Measurements from ENCODE around the gene DIABLO.
"Not testable (repeated sequence)": the region's sequence is repeated elsewhere in the genome, so short reads cannot be mapped to it uniquely, and the experiment has no call there.

Gene DIABLO

DNA sequence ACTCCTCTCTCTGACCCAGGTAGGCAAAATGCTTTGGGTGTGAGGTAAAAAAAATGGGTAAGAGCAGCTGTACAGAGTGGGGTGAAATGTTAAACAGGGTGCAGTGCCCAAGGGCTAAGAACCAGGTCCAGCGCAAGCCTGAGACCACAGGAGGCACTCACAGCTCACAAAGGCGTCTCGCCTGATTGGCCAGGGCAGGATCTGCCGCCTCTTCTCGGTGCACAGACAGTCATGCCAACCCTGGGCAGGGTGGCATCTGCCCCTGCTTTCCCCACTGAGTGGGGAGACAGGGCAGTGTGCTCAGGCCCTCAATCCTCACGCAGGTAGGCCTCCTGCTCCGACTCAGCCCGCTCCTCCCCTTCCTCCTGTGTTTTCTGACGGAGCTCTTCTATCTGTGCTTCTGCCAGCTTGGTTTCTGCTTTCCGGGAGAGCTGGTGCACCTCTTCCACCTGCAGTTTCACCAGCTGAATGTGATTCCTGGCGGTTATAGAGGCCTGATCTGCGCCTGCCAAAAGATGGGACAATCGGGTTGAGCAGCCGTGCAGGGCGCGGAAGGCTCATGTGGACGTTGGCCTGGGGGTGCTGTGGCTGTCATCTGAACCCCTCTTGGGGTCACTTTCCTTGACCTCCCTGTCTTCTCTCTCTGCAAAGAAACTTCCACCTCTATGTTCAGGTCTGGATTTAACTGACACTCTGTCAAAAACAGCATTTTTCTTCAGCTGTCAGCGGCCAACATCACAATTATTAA, 17.6 kb downstream of the DIABLO start:
- no peak for DNase-seq

DNA sequence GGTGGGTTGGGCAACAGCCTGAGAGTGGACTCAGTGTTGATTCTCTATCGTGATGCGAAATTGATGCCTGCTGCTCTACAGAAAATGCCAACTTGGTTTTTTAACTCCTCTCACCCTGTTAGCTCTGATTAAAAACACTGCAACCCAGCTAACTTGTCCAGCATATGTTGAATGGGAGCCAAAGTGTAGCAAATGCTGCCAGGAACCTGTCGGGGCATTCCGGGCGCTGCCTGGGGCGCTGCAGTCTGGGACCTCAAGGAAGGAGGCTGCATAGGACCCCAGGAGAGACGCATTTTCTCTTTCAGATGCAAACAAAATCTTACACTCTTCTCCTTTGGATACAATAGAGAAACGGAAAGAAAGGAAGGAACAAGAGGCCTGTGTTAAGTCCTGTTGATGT, 18.5 kb downstream of the DIABLO start:
- no peak for DNase-seq

DNA sequence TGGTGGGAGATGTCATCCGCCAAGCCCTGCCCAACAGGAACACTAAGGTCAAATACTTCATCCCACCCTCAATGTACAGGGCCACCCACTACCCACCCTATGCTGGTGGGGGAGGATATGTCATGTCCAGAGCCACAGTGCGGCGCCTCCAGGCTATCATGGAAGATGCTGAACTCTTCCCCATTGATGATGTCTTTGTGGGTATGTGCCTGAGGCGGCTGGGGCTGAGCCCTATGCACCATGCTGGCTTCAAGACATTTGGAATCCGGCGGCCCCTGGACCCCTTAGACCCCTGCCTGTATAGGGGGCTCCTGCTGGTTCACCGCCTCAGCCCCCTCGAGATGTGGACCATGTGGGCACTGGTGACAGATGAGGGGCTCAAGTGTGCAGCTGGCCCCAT, 18.9 kb downstream of the DIABLO start:
- no peak for DNase-seq

DNA sequence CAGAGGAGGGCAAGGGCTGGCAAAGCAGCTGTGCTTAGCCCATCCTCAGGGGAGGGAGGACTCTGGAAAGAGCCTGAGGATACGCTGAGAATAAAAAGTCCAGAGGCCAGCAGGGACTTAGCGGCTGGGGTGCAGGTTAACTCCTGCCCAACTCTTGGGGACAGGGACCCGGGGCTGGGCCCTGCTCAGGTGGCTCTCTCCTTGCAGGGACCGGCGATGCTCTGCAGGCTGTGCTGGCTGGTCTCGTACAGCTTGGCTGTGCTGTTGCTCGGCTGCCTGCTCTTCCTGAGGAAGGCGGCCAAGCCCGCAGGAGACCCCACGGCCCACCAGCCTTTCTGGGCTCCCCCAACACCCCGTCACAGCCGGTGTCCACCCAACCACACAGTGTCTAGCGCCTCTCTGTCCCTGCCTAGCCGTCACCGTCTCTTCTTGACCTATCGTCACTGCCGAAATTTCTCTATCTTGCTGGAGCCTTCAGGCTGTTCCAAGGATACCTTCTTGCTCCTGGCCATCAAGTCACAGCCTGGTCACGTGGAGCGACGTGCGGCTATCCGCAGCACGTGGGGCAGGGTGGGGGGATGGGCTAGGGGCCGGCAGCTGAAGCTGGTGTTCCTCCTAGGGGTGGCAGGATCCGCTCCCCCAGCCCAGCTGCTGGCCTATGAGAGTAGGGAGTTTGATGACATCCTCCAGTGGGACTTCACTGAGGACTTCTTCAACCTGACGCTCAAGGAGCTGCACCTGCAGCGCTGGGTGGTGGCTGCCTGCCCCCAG, 19.6 kb downstream of the DIABLO start:
- no peak for DNase-seq

GRCh38 chr12:122205053-122205925, 20.6 kb downstream of the DIABLO start:
- no peak for DNase-seq

- DNase-seq = no peak
These were observed 21.4 kb downstream of the DIABLO start for GRCh38 chr12:122204167-122205052.

- peak; percentile 78 for DNase-seq
These were observed 22.3 kb downstream of the DIABLO start, which contains the start of gene B3GNT4 for GRCh38 chr12:122203301-122204166. Gene B3GNT4, plus strand, starts transcription at chr12:122203709. Its CDS starts 910 bp downstream, at chr12:122204619.

- not testable (repeated sequence) for DNase-seq
These were observed 23.0 kb downstream of the DIABLO start for GRCh38 chr12:122202811-122203210.

DNA sequence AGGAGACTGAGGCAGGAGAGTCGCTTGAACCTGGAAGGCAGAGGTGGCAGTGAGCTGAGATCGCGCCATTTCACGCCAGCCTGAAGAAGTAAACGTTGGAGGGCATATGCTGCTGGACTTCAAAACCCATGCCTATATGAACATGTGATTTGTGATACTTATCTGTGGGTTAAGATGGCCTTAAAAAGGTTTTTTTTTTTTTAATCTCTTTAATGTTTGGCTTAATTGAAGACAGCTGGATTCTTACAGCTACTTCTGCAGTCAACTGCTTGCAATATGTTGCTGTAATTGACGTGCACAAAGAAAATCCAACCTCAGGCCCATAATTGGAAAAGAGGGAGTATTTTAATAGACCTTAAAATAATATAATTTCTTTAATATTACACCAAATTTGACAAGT, 23.8 kb downstream of the DIABLO start:
- DNase-seq = no peak

DNA sequence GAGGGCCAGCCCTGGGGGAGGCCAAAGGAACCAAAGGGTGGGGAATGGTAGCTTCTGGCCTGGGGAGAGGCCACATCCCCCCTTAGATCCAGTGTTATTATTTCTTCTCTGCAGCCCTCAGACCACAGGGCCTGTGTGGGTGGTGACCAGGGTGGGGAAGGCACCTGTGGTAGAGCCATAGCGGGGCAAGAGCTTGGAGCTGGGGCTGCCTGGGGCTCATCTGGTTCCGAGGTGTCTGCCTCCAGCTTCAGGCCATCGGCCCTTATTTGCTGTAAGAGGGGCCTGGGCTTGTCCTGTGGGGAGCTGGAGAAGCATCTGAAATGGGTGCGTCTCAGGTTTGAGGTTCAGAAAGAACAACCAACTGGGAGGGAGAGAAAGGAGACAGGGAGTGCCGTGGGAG, 24.5 kb downstream of the DIABLO start:
- no peak for DNase-seq

- no peak for DNase-seq
These were observed 25.2 kb downstream of the DIABLO start for GRCh38 chr12:122200541-122201175.

DNA sequence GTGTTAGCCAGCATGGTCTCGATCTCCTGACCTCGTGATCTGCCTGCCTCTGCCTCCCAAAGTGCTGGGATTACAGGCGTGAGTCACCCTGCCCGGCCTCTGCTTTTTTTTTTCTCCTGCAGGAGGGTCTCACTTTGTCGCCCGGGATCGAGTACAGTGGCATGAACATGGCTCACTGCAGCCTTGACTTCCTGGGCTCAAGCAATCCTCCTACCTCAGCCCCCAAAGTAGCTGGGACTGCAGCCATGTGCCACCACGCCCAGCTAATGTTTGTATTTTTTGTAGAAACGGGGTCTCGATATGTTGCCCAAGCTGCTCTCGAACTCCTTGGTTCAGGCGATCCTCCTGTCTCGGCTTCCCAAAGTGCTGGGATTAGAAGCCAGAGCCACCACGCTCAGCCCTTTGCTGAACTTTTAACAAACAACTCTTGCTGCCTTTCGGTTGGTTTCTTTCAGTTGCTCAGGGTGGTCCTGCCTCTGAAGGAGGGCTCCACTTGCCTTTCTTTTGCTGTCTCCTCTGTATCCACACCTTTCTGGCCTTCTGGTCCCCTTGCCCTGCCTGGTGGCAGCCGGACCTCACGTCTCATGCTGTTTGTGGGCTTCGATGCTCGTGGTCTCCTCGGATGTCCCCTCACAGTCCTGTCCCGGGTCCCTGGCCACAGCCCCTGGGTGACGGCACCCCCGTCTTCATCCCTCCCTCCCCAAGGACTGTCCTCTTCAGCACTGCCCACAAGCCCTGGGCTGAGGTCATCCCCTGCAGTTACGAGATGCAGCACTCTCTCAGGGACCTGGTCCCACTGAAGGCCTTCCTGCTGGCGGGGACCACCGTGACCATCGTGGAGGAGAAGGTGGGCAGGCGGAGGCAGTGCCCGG, 26.1 kb downstream of the DIABLO start:
- no peak for DNase-seq

DNA sequence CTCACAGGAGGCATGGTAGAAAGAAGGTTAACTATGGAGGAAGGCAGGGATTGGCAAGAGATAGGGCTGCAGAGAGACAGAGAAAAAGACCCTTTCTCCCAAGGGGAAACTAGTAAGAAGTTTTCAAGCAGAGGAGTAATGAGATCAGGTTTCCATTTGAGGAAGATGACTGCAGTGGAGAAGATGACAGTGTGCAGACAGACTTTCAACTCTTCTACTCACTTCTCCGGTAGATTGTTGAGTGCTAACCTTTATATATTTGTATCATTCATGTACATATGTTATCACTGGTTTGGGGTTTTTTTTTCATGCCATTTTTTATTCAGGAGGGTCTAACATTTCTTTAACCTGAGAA, 28.3 kb downstream of the DIABLO start:
- no peak for DNase-seq

DNA sequence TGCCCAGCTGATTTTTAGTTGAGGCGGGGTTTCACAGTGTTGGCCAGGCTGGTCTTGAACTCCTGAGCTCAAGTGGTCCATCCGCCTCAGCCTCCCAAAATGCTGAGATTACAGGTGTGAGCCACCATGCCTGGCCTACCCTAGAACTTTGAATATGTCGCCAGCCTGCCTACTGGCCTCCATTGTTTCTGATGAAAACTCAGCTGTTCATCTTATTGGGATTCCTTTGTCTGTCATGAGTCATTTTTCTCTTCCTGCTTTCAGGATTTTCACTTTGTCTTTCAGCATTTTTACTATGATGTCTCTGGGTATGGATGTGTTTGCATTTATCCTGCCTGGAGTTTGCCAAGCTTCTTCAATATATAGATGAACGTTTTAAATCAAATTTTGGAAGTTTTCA, 30.4 kb downstream of the DIABLO start:
- no peak for DNase-seq

DNA sequence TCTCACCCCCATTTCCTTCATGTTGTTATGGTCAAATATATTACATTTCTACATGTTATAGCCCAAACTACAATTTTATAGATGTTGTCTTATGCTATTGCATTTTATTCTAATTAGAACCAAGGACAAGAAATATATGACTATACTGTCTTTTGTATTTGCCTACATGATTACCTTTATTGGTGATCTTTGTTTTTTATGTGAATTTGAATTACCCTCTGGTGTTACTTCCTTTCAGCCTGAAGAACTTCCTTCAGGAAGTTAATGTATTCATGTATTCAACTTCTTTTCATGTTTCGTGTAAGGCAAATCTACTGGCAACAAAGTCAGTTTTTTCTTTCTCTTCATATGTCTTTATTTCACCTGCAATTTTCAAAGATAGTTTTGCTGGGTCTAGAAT, 31.0 kb downstream of the DIABLO start:
- DNase-seq = no peak

- DNase-seq = no peak
These were observed 33.4 kb downstream of the DIABLO start for GRCh38 chr12:122192441-122192840.

DNA sequence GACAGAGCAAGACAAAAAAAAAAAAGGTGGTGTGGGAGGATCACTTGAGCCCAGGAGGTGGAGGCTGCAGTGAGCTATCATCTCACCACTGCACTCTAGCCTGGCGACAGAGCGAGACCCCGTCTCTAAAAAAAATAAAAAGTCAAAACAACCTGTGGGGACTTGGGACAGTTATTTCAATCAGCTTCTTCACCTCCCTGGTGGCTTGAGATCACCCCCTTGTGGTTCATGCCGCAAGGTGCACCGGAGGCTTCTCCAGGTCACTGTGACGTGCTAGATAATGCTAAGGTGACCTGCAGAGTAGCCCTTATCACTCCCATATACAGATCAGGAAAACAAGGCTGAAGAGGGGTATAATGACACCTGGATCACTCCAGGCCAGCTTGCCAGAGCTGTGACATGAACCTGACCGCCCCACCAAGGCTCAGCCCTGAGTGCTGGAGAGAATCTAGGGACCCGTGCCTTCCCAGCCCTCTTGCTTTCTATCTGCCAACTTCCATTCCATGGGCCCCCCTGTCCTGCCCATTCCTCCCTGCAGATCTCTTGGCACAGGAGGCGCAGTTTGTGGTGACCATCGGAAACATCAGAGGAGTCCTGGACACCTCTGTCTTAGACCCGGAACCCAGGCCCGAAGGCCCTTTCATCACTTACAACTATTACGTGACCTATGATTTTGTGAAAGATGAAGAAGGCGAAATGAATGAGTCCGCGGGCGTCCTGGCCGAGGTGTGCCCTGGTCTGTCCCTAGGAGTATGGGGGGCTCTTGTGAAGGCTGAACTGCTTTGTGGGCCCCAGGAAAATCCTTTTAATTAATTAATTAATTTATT, 34.8 kb downstream of the DIABLO start:
- peak; percentile 32 for DNase-seq

DNA sequence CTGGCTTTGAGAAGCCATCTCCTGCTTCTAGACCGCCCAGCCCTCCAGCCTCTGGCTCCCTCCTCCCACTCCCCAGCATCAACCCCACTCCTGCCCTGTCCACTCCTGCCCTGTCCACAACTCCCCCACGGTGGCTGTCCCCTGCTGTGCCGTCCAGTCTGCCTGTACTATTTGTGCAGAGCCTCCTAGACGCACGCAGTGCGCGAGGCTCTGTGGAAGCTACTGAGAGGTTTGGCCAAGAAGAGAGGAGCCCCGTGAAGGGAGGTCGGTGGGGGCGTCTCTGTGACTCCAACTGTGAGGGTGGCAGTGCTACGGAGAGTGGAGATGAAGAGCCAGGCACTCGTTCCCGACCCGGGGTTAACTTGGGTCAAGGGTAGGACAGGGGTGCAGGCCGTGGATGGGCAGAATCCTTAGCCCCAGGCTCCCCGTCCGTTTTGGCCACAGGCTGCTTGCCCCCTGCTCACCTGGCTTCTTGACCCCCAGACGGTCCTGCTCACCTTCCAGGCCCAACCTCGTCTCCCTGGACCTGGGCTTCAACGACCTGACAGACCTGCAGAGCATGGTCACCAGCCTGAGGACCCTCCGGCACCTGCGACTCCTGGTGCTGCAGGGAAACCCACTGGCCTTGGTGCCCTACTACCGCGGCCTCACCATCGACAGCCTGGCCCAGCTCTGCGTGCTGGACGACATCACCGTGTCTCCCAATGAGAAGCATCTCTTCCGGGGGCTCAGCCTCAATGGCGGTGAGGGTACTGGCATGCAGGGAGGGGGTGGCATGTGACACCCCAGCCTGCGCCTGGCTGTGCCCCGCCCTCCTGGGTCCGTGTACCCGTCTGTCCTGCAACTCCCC, 36.0 kb downstream of the DIABLO start:
- DNase-seq = no peak

All from NCI-H2171 (cell line).